K562 (cell line): ENCODE data around the gene SLC22A23. TPM values are rescaled to one million over a fixed set of nuclear protein-coding genes. Genes with fewer than 3 reads are reported as not detected.

Experiments used
- ATAC-seq: fragments of 200-7000 bp; cut with Tn5 transposase; 3 replicates; pipeline ENCODE4 v1.9.1; 2020; ENCODE audit warnings: moderate library complexity
- BruUV-seq: library from RNA; stranded (reverse); fragments of 400-500 nt; replicated peaks from 2 replicates; lab custom pipeline; 2021; lab: Mats Ljungman, UMichigan
- CTCF ChIA-PET: fragments of 300-600 bp; formaldehyde crosslinking; extraction: SDS; loops from one replicate; lab custom pipeline; 2021; ENCODE audit warnings: low intra/inter-chr PET ratio; lab: Yijun Ruan, JAX
- POLR2A ChIA-PET: fragments of 300-600, 350-650 bp; sonication (Branson Sonifier 250); formaldehyde crosslinking; extraction: SDS; loops from one replicate; lab custom pipeline; 2021; ENCODE audit warnings: antibody characterized with exemption, inconsistent platforms; lab: Yijun Ruan, JAX
- DNase-seq, 4 experiments: peaks; one replicate each; pipeline versions ENCODE4 v3.0.0 to v3.0.0-alpha.2; 2011 to 2018; ENCODE audit warnings: low spot score in 3 of 4, mixed read lengths in 3 of 4; ENCODE audit errors: extremely low read depth in 1 of 4
- FAIRE-seq: peaks from 2 replicates; lab custom pipeline; 2011; peaks lifted over from hg19 to GRCh38; lab: Jason Lieb, UNC
- H2AFZ ChIP-seq: 2 replicates; pipeline ENCODE4 v1.6.0; 2011; ENCODE audit warnings: low read depth, low read length, control low read depth, inconsistent platforms
- H3K27ac ChIP-seq: fragments of 200-600 bp; 3 replicates; pipeline ENCODE4 v1.8.0; 2011; ENCODE audit warnings: low read depth, mild to moderate bottlenecking, control low read depth, inconsistent platforms, low read length, moderate library complexity, mixed read lengths; ENCODE audit errors: extremely low read depth
- H3K27me3 ChIP-seq, 2 experiments: fragments of 300-600 bp in 1 of 2; 2 replicates in 1 of 2; 3 replicates in 1 of 2; pipeline versions ENCODE4 v1.6.0 to v1.8.0; 2011; ENCODE audit warnings: inconsistent platforms in 2 of 2, low read length in 2 of 2, mild to moderate bottlenecking in 1 of 2, mixed read lengths in 1 of 2, moderate library complexity in 1 of 2; ENCODE audit not compliant: control insufficient read depth in 2 of 2, insufficient read depth in 2 of 2
- H3K36me3 ChIP-seq: fragments of 300-600 bp; 3 replicates; pipeline ENCODE4 v1.8.0; 2011; ENCODE audit warnings: mild to moderate bottlenecking, low read length, inconsistent platforms; ENCODE audit not compliant: control insufficient read depth, insufficient read depth
- H3K4me1 ChIP-seq, 2 experiments: fragments of 200-600 bp in 1 of 2; replicated peaks in 1 of 2; 2 replicates in 1 of 2; 3 replicates in 1 of 2; pipeline versions ENCODE4 v1.5.1 to v1.8.0; 2011; ENCODE audit warnings: inconsistent platforms in 2 of 2, low read length in 2 of 2, mild to moderate bottlenecking in 1 of 2, mixed read lengths in 1 of 2, moderate library complexity in 1 of 2; ENCODE audit not compliant: control insufficient read depth in 2 of 2, insufficient read depth in 2 of 2
- H3K4me2 ChIP-seq: 2 replicates; pipeline ENCODE4 v1.6.1; 2011; ENCODE audit warnings: low read length, control low read depth, inconsistent platforms, mixed read lengths; ENCODE audit not compliant: insufficient read depth
- H3K4me3 ChIP-seq: fragments of 200-600 bp; sonication (generic), shearing (Covaris generic); 2 replicates; pipeline ENCODE4 v1.5.1; 2016; ENCODE audit warnings: control low read depth, inconsistent platforms
- H3K79me2 ChIP-seq: fragments of 200-600 bp; 3 replicates; pipeline ENCODE4 v1.8.0; 2011; ENCODE audit warnings: low read length, inconsistent platforms; ENCODE audit not compliant: control insufficient read depth, insufficient read depth
- H3K9ac ChIP-seq, 2 experiments: 2 replicates each; pipeline versions ENCODE4 v1.6.0 to v1.6.1; 2011; ENCODE audit warnings: low read depth in 2 of 2, low read length in 2 of 2, control low read depth in 1 of 2, inconsistent platforms in 1 of 2, mild to moderate bottlenecking in 1 of 2, mixed read lengths in 1 of 2; ENCODE audit not compliant: insufficient read depth in 1 of 2
- H3K9me1 ChIP-seq: one replicate; pipeline ENCODE4 v1.6.0; 2011; ENCODE audit warnings: inconsistent platforms, mild to moderate bottlenecking, low read length, moderate library complexity; ENCODE audit not compliant: control insufficient read depth, insufficient read depth
- H3K9me3 ChIP-seq: replicated peaks from 2 replicates; pipeline ENCODE4 v1.5.1; 2011; ENCODE audit warnings: low read depth, low read length, inconsistent platforms; ENCODE audit not compliant: control insufficient read depth, insufficient read depth
- H4K20me1 ChIP-seq: replicated peaks from 2 replicates; pipeline ENCODE4 v1.6.1; 2011; ENCODE audit warnings: low read length, inconsistent platforms, mixed read lengths; ENCODE audit not compliant: control insufficient read depth, insufficient read depth
- ARID1B ChIP-seq: fragments of 450-650 bp; IDR thresholded peaks from 2 replicates; pipeline ENCODE4 v1.6.1; 2016; ENCODE audit warnings: antibody characterized with exemption, mild to moderate bottlenecking, inconsistent platforms
- BMI1 ChIP-seq: fragments of 150-350 bp; IDR thresholded peaks from 2 replicates; pipeline ENCODE4 v1.6.1; 2014; ENCODE audit warnings: low read length
- ELF2 ChIP-seq: fragments of 250-450 bp; sonication (Bioruptor Pico); IDR thresholded peaks from 2 replicates; pipeline ENCODE4 v1.5.0; 2021; ENCODE audit warnings: mild to moderate bottlenecking
- ETV6 ChIP-seq, 3 experiments: fragments of 150-350 bp in 1 of 3; sonication (generic) in 1 of 3; formaldehyde crosslinking in 1 of 3; IDR thresholded peaks; 2 replicates each; pipeline versions ENCODE4 v1.6.1 to v1.8.0; 2014 to 2022; ENCODE audit warnings: borderline replicate concordance in 2 of 3, low read depth in 2 of 3, antibody characterized with exemption in 1 of 3, low read length in 1 of 3, mild to moderate bottlenecking in 1 of 3, missing genetic modification reagents in 1 of 3
- ILF3 ChIP-seq: fragments of 450-650 bp; IDR thresholded peaks from 2 replicates; pipeline ENCODE4 v1.6.1; 2018; ENCODE audit warnings: antibody characterized with exemption, mild to moderate bottlenecking, moderate library complexity, borderline replicate concordance
- NFYB ChIP-seq: IDR thresholded peaks from 2 replicates; pipeline ENCODE4 v1.6.1; 2011; ENCODE audit warnings: mild to moderate bottlenecking, moderate library complexity; ENCODE audit not compliant: insufficient read length; ENCODE audit errors: extremely low read depth
- POU5F1 ChIP-seq: fragments of 150-350 bp; IDR thresholded peaks from 2 replicates; pipeline ENCODE4 v1.6.1; 2014; ENCODE audit warnings: borderline replicate concordance, low read length, low read depth, mild to moderate bottlenecking; ENCODE audit not compliant: partially characterized antibody
- PTBP1 ChIP-seq: fragments of 200-400 bp; formaldehyde crosslinking; IDR thresholded peaks from 2 replicates; pipeline ENCODE4 v1.6.1; 2017; ENCODE audit warnings: low read depth, low read length
- SMARCE1 ChIP-seq: fragments of 450-650 bp; IDR thresholded peaks from 2 replicates; pipeline ENCODE4 v1.7.1; 2016; ENCODE audit warnings: mild to moderate bottlenecking
- ZNF274 ChIP-seq: IDR thresholded peaks from 2 replicates; pipeline ENCODE4 v1.6.1; 2011; ENCODE audit warnings: low read depth, mild to moderate bottlenecking, low read length, moderate library complexity, borderline replicate concordance
- WGBS: fragments of 100-300 bp; shearing (Covaris generic); methylation state at CpG from one replicate; pipeline ENCODE4 v1.1.6; 2016; ENCODE audit warnings: low coverage, mixed read lengths; ENCODE audit not compliant: insufficient coverage; ENCODE audit errors: missing lambda C conversion rate; 5-methylcytosine and 5-hydroxymethylcytosine counted together
- in situ Hi-C: fragments of 300-500 bp; cut with MboI; formaldehyde crosslinking; loops from 4 replicates; pipeline ENCODE4 v1.15.0; 2018; ENCODE audit warnings: inconsistent platforms, mixed read lengths
- intact Hi-C: fragments of 100-400 bp; cut with micrococcal nuclease; formaldehyde crosslinking; loops from 2 replicates; pipeline ENCODE4 v1.14.2; 2022
- polyA plus RNA-seq, 8 experiments: library from polyadenylated mRNA; depleted of rRNA in 4 of 8; stranded (reverse) in 5 of 8; unstranded in 3 of 8; fragments of >200 nt; fragmentation: Nextera tagmentation in 2 of 8; fragmentation: Illumina TruSeq in 1 of 8; extraction: Ambion mirVana in 2 of 8; extraction: Trizol in 1 of 8; gene quantifications; 2 replicates each; pipeline versions ENCODE4 v1.2.1 to v1.2.3, GENCODE V29; 2011 to 2014; ENCODE audit warnings: inconsistent platforms in 1 of 8, missing spikeins in 1 of 8
- total RNA-seq, 7 experiments: library from RNA; depleted of rRNA in 6 of 7; stranded (reverse); fragments of >200 nt in 6 of 7; fragmentation: Illumina TruSeq in 2 of 7; extraction: Trizol in 2 of 7; gene quantifications; 2 replicates each; pipeline versions ENCODE4 v1.2.1 to v1.2.3, GENCODE V29; 2011 to 2021; ENCODE audit warnings: low replicate concordance in 1 of 7
- TF ChIP-seq, protein P1 (sequence below): fragments of 250-450 bp; sonication (Bioruptor Pico); IDR thresholded peaks from 2 replicates; pipeline ENCODE4 v1.8.0; 2021; ENCODE audit warnings: moderate library complexity, mild to moderate bottlenecking, inconsistent platforms
- TF ChIP-seq, protein P2 (sequence below): fragments of 250-450 bp; sonication (Bioruptor Pico); IDR thresholded peaks from 2 replicates; pipeline ENCODE4 v1.4.0; 2020; ENCODE audit warnings: mild to moderate bottlenecking, moderate library complexity, borderline replicate concordance
- TF ChIP-seq, protein P3 (sequence below), 2 experiments: fragments of 450-650 bp in 1 of 2; sonication (generic) in 1 of 2; formaldehyde crosslinking in 1 of 2; IDR thresholded peaks in 1 of 2; conservative IDR thresholded peaks in 1 of 2; 2 replicates each; pipeline versions ENCODE4 v1.6.1 to v1.8.1; 2016 to 2023; ENCODE audit warnings: mild to moderate bottlenecking in 2 of 2, moderate library complexity in 2 of 2, inconsistent platforms in 1 of 2, missing genetic modification reagents in 1 of 2

The SLC22A23 gene
- total and polyA plus RNA-seq, 9 of the 15 experiments (the other 6 are each of a cell fraction or from before 2014, with no cell fraction given): 0.30 to 8.7 (median 2.5) TPM

DNA sequence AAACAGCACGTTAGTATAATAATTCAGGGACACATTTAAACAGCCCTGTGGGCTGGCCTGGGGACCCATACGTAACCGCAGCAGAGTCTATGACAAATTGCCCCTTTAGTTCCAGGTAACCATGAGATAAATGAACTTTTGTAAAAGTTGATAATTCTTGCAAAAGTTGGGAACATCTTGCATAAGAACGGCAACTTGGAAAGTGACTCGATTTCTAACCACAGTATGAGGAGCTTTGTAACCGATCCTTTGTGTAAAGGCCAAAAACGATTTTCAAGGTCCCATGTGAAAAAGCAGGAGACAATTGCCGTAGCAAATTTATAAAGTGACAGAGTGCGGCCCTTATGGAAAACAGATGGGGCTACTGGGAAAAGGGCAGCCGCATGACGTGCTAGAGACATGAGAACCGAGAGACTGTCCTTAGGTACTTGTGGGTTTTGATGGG lies 116.5 kb downstream of the SLC22A23 start:
- no peak overlapping the region for H3K4me2 ChIP-seq
- peak overlapping the region; percentile 93 for H2AFZ ChIP-seq
- in situ Hi-C loops (no loop called here), intact Hi-C loops (loop anchor here (2.0 kb wide), 1 partner anchor 14 kb away; no protein-coding TSS in a partner anchor)
- POLR2A ChIA-PET: interaction anchor here (1.2 to 2.9 kb wide), 5 partner anchors 8 to 13 kb away, joined by 3 to 14 read pairs (median 5); no protein-coding TSS in a partner anchor
- H3K9me3 ChIP-seq: no peaks in the 10 kb centered on the region
- no peaks in the 10 kb centered on the region for H4K20me1 ChIP-seq
- CTCF ChIA-PET: no interaction called here
- H3K9me1 ChIP-seq: no peaks in the 10 kb centered on the region
- H3K27me3 ChIP-seq: no peaks in the 10 kb centered on the region
- H3K36me3 ChIP-seq: no peaks in the 10 kb centered on the region
- H3K4me1 ChIP-seq: peaks cover 10 to 44% of the 10 kb centered on the region in 2 experiments
- H3K4me3 ChIP-seq: no peak overlapping the region
- no peak overlapping the region; the same call in 2 of the 3 replicates for H3K27ac ChIP-seq
- DNase-seq (no peak), FAIRE-seq (no peak), ATAC-seq (0 out of 3 replicates have a peak, but pooled peaks have one; percentile 4)
- BruUV-seq: no TSS peak
- WGBS: 49% methylated on average over 12 of the region's 12 CpGs
- no peaks in the 10 kb centered on the region for H3K79me2 ChIP-seq
- H3K9ac ChIP-seq: no peak overlapping the region; a peak in 1 of 4 replicates
- TF ChIP-seq ELF2 (CRISPR knock-in tag) (no peak), ILF3 (no peak), SMARCE1 (no peak), BMI1 (no peak), POU5F1 (no peak), NFYB (no peak), ETV6 (IDR thresholded peaks at IDR 0.05; ENCODE audit: borderline replicate concordance in 1 of 2, low read depth in 2 of 2, low read length in 1 of 2) (no peak), ETV6 (CRISPR knock-in tag; IDR thresholded peaks at IDR 0.05; ENCODE audit: borderline replicate concordance) (no peak), ZNF274 (no peak), ARID1B (peak; percentile 14; the same call in 1 of the 2 replicates), PTBP1 (no peak)
- TF ChIP-seq, protein P1, sequence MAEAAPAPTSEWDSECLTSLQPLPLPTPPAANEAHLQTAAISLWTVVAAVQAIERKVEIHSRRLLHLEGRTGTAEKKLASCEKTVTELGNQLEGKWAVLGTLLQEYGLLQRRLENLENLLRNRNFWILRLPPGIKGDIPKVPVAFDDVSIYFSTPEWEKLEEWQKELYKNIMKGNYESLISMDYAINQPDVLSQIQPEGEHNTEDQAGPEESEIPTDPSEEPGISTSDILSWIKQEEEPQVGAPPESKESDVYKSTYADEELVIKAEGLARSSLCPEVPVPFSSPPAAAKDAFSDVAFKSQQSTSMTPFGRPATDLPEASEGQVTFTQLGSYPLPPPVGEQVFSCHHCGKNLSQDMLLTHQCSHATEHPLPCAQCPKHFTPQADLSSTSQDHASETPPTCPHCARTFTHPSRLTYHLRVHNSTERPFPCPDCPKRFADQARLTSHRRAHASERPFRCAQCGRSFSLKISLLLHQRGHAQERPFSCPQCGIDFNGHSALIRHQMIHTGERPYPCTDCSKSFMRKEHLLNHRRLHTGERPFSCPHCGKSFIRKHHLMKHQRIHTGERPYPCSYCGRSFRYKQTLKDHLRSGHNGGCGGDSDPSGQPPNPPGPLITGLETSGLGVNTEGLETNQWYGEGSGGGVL (CRISPR knock-in tag): no peak
- TF ChIP-seq, protein P2, sequence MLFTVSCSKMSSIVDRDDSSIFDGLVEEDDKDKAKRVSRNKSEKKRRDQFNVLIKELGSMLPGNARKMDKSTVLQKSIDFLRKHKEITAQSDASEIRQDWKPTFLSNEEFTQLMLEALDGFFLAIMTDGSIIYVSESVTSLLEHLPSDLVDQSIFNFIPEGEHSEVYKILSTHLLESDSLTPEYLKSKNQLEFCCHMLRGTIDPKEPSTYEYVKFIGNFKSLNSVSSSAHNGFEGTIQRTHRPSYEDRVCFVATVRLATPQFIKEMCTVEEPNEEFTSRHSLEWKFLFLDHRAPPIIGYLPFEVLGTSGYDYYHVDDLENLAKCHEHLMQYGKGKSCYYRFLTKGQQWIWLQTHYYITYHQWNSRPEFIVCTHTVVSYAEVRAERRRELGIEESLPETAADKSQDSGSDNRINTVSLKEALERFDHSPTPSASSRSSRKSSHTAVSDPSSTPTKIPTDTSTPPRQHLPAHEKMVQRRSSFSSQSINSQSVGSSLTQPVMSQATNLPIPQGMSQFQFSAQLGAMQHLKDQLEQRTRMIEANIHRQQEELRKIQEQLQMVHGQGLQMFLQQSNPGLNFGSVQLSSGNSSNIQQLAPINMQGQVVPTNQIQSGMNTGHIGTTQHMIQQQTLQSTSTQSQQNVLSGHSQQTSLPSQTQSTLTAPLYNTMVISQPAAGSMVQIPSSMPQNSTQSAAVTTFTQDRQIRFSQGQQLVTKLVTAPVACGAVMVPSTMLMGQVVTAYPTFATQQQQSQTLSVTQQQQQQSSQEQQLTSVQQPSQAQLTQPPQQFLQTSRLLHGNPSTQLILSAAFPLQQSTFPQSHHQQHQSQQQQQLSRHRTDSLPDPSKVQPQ (CRISPR knock-in tag): no peak
- TF ChIP-seq, protein P3, sequence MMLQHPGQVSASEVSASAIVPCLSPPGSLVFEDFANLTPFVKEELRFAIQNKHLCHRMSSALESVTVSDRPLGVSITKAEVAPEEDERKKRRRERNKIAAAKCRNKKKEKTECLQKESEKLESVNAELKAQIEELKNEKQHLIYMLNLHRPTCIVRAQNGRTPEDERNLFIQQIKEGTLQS (IDR thresholded peaks at IDR 0.05): peak; percentile 12; the same call in 1 of the 2 replicates
- TF ChIP-seq, protein P3 (CRISPR knock-in tag; conservative IDR thresholded peaks at IDR 0.05): no peak
